ENCODE data around the gene GJB5. TPM values are rescaled to one million over a fixed set of nuclear protein-coding genes. Genes with fewer than 3 reads are reported as not detected.

The GJB5 gene
- total RNA-seq = not detected in 2 replicates

GRCh38 chr1:34754964-34755637 is at the start of gene GJB5:
TSS of gene GJB5 (plus strand) at chr1:34755047. CDS start at chr1:34757331, 2,284 bp downstream.

GRCh38 chr1:34759503-34760357 is 4.9 kb downstream of the GJB5 start, which contains the start of gene GJB4:
TSS of gene GJB4 (plus strand) at chr1:34759740. CDS start at chr1:34761255, 1,515 bp downstream.

GRCh38 chr1:34781071-34781843 is 26.4 kb downstream of the GJB5 start, which contains the start of gene GJB3:
TSS of gene GJB3 (plus strand) at chr1:34781214. CDS start at chr1:34784763, 3,549 bp downstream.

GRCh38 chr1:34792868-34793727 is 38.3 kb downstream of the GJB5 start, which contains the start of gene GJA4:
TSS of gene GJA4 (plus strand) at chr1:34792999. CDS start at chr1:34794214, 1,215 bp downstream.

Other genes with a start within 250 kb of the GJB5 start
- gene GJB4, start 4.7 kb downstream of the GJB5 start, total RNA-seq = not detected in 2 replicates
- not detected in 2 replicates for gene GJB3, start 26.2 kb downstream of the GJB5 start, total RNA-seq
- 1.1 and 1.6 TPM in 2 replicates for gene GJA4, start 38.0 kb downstream of the GJB5 start, total RNA-seq
- 33.0 and 43.8 TPM in 2 replicates for gene SMIM12, start 104.7 kb downstream of the GJB5 start, total RNA-seq
- gene DLGAP3, start 174.6 kb downstream of the GJB5 start, total RNA-seq = under 0.01 TPM in 1 of 2 replicates, not detected in the other
- gene TMEM35B, start 230.3 kb downstream of the GJB5 start, total RNA-seq = 23.6 and 27.9 TPM in 2 replicates